Peyer's patch (tissue), 4 donors: Measurements from ENCODE around the gene XKR8.

Experiments used
- POLR2A ChIP-seq, 2 donors: fragments of 450-650 bp; IDR thresholded peaks; one replicate each; pipeline ENCODE4 v1.5.1; 2017; ENCODE audit warnings: antibody characterized with exemption in 2 of 2, mild to moderate bottlenecking in 2 of 2, moderate library complexity in 2 of 2
- TF ChIP-seq, protein P1 (sequence below), 6 experiments: fragments of 450-650 bp in 4 of 6; fragments of 200-600 bp in 2 of 6; sonication (generic) in 1 of 6; IDR thresholded peaks; one replicate each; pipeline ENCODE4 v1.5.1; 2017 to 2019; ENCODE audit warnings: antibody characterized with exemption in 6 of 6, mild to moderate bottlenecking in 3 of 6, moderate library complexity in 1 of 6

DNA sequence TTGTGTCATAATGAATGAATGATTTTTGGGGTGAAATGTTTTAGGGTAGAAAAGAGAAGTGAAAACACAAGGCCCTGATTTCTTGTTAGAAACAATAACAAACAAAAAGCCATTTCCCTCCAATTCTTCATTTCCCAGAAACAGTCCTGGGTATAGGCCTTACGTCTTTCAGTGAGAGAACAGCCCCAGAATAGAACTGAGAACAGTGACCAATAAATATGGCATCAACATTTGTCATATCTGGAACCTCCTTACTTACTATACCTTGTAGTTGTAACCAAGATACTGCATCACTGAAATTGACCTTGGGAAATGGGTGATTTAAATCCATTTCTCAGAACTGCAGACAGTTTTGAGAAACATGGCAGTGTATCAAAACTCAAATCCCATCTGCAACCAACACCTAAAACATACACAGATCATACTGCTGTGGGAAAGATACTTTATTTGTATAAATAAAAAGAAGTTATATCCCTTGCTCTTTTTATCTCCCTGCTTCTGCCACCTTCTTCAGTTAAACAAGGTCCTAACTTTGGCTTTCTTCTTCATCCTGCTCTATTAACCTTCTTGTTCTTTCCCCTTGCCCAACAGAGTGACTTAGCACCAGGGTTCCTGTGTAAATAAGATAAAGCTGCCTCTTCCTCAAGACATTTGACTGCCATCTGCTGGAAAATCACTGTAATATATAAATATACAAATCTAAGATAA lies 19.5 kb downstream of the XKR8 start:
- TF ChIP-seq, protein P1, sequence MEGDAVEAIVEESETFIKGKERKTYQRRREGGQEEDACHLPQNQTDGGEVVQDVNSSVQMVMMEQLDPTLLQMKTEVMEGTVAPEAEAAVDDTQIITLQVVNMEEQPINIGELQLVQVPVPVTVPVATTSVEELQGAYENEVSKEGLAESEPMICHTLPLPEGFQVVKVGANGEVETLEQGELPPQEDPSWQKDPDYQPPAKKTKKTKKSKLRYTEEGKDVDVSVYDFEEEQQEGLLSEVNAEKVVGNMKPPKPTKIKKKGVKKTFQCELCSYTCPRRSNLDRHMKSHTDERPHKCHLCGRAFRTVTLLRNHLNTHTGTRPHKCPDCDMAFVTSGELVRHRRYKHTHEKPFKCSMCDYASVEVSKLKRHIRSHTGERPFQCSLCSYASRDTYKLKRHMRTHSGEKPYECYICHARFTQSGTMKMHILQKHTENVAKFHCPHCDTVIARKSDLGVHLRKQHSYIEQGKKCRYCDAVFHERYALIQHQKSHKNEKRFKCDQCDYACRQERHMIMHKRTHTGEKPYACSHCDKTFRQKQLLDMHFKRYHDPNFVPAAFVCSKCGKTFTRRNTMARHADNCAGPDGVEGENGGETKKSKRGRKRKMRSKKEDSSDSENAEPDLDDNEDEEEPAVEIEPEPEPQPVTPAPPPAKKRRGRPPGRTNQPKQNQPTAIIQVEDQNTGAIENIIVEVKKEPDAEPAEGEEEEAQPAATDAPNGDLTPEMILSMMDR (IDR thresholded peaks at IDR 0.05) = peak; percentile 16 to 80 (median 63)
- TF ChIP-seq POLR2A (IDR thresholded peaks at IDR 0.05) = no peak
